Stomach (tissue), 4 donors: ENCODE data around the gene FOLR2.

Experiments
- POLR2A ChIP-seq, 4 donors: fragments of 450-650 bp; IDR thresholded peaks; one replicate each; pipeline ENCODE4 v1.6.1; 2016; ENCODE audit warnings: antibody characterized with exemption in 4 of 4, control low read depth in 2 of 4, mild to moderate bottlenecking in 1 of 4, moderate library complexity in 1 of 4
- POLR2AphosphoS5 ChIP-seq, 3 donors: sonication (generic); formaldehyde crosslinking; IDR thresholded peaks; one replicate each; pipeline ENCODE4 v1.6.1; 2016; ENCODE audit warnings: antibody characterized with exemption in 3 of 3
- TF ChIP-seq, protein P1 (sequence below), 7 experiments: fragments of 450-650 bp in 4 of 7; fragments of 200-600 bp in 3 of 7; sonication (generic) in 3 of 7; IDR thresholded peaks; one replicate each; pipeline ENCODE4 v1.5.1; 2016 to 2019; ENCODE audit warnings: antibody characterized with exemption in 7 of 7, control low read depth in 2 of 7, mild to moderate bottlenecking in 1 of 7

- no peak for TF ChIP-seq POLR2A (IDR thresholded peaks at IDR 0.05)
- TF ChIP-seq, protein P1, sequence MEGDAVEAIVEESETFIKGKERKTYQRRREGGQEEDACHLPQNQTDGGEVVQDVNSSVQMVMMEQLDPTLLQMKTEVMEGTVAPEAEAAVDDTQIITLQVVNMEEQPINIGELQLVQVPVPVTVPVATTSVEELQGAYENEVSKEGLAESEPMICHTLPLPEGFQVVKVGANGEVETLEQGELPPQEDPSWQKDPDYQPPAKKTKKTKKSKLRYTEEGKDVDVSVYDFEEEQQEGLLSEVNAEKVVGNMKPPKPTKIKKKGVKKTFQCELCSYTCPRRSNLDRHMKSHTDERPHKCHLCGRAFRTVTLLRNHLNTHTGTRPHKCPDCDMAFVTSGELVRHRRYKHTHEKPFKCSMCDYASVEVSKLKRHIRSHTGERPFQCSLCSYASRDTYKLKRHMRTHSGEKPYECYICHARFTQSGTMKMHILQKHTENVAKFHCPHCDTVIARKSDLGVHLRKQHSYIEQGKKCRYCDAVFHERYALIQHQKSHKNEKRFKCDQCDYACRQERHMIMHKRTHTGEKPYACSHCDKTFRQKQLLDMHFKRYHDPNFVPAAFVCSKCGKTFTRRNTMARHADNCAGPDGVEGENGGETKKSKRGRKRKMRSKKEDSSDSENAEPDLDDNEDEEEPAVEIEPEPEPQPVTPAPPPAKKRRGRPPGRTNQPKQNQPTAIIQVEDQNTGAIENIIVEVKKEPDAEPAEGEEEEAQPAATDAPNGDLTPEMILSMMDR (IDR thresholded peaks at IDR 0.05), result no peak
- no peak for TF ChIP-seq POLR2AphosphoS5 (IDR thresholded peaks at IDR 0.05)
These were observed 8.3 kb upstream of the FOLR2 start for GRCh38 chr11:72208281-72208680.
